Measurements from ENCODE around the gene DTNBP1.
"Not testable (repeated sequence)": the region's sequence is repeated elsewhere in the genome, so short reads cannot be mapped to it uniquely, and the experiment has no call there.

Gene DTNBP1

GRCh38 chr6:15666896-15667295 is 4.1 kb upstream of the DTNBP1 start:
- not testable (repeated sequence) for DNase-seq

GRCh38 chr6:15665237-15665636 is 2.4 kb upstream of the DTNBP1 start:
- DNase-seq: no peak

- no peak for DNase-seq
These were observed 473 bp upstream of the DTNBP1 start for GRCh38 chr6:15663130-15663871.

- no peak for DNase-seq
These were observed 939 bp downstream of the DTNBP1 start for GRCh38 chr6:15661853-15662325.

GRCh38 chr6:15659181-15659580 is 3.6 kb downstream of the DTNBP1 start:
- DNase-seq: no peak

GRCh38 chr6:15658181-15658744 is 4.6 kb downstream of the DTNBP1 start:
- no peak for DNase-seq

GRCh38 chr6:15657290-15657689 is 5.5 kb downstream of the DTNBP1 start:
- DNase-seq: no peak

GRCh38 chr6:15656145-15656544 is 6.7 kb downstream of the DTNBP1 start:
- DNase-seq: no peak

GRCh38 chr6:15654250-15654649 is 8.6 kb downstream of the DTNBP1 start:
- no peak for DNase-seq

GRCh38 chr6:15653581-15653980 is 9.2 kb downstream of the DTNBP1 start:
- DNase-seq: no peak

GRCh38 chr6:15650004-15650559 is 12.7 kb downstream of the DTNBP1 start:
- DNase-seq: not testable (repeated sequence)

GRCh38 chr6:15644904-15645303 is 17.9 kb downstream of the DTNBP1 start:
- no peak for DNase-seq

GRCh38 chr6:15643542-15643941 is 19.3 kb downstream of the DTNBP1 start:
- DNase-seq: no peak

- no peak for DNase-seq
These were observed 20.6 kb downstream of the DTNBP1 start for GRCh38 chr6:15642276-15642675.

GRCh38 chr6:15638373-15638772 is 24.5 kb downstream of the DTNBP1 start:
- no peak for DNase-seq

- DNase-seq: no peak
These were observed 31.4 kb downstream of the DTNBP1 start for GRCh38 chr6:15631432-15631831.

GRCh38 chr6:15630202-15630601 is 32.6 kb downstream of the DTNBP1 start:
- DNase-seq: no peak

- no peak for DNase-seq
These were observed 33.3 kb downstream of the DTNBP1 start for GRCh38 chr6:15629487-15629886.

- no peak for DNase-seq
These were observed 34.2 kb downstream of the DTNBP1 start for GRCh38 chr6:15628499-15629131.

- no peak for DNase-seq
These were observed 35.0 kb downstream of the DTNBP1 start for GRCh38 chr6:15627821-15628220.

- DNase-seq: no peak
These were observed 35.8 kb downstream of the DTNBP1 start for GRCh38 chr6:15626878-15627674.

GRCh38 chr6:15626160-15626559 is 36.7 kb downstream of the DTNBP1 start:
- no peak for DNase-seq

All from activated naive CD4-positive, alpha-beta T cell (primary cell).